HEK293 (cell line): ENCODE measurements around the gene LSP1.

Experiments used
- CTCF ChIA-PET: fragments of 350-600 bp; formaldehyde crosslinking; extraction: SDS; loops from one replicate; lab custom pipeline; 2021; ENCODE audit warnings: antibody characterized with exemption; lab: Yijun Ruan, JAX
- POLR2A ChIA-PET: fragments of 300-600 bp; formaldehyde crosslinking; extraction: SDS; loops from one replicate; lab custom pipeline; 2020; ENCODE audit warnings: antibody characterized with exemption, inconsistent platforms; lab: Yijun Ruan, JAX
- H3K27ac ChIP-seq: fragments of 200-500 bp; sonication (Bioruptor generic); 2 replicates; pipeline ENCODE4 v1.5.1; 2014; ENCODE audit warnings: low read depth, low read length, control low read depth, inconsistent platforms; ENCODE audit errors: extremely low read depth
- H3K36me3 ChIP-seq, 2 experiments: fragments of 200-500 bp in 1 of 2; sonication (Bioruptor generic) in 1 of 2; 1 replicate in 1 of 2; 2 replicates in 1 of 2; pipeline ENCODE4 v1.5.1; 2014 to 2017; ENCODE audit warnings: inconsistent platforms in 2 of 2, low read length in 2 of 2; ENCODE audit not compliant: control insufficient read depth in 2 of 2, insufficient read depth in 1 of 2
- H3K4me1 ChIP-seq: fragments of 200-500 bp; sonication (Bioruptor generic); 2 replicates; pipeline ENCODE4 v1.5.1; 2014; ENCODE audit warnings: mild to moderate bottlenecking, low read length, inconsistent platforms; ENCODE audit not compliant: control insufficient read depth, insufficient read depth
- H3K4me3 ChIP-seq: 2 replicates; pipeline ENCODE4 v1.5.1; 2011; ENCODE audit warnings: low read depth, mild to moderate bottlenecking, control low read depth, low read length, moderate library complexity
- H3K9me3 ChIP-seq: fragments of 200-500 bp; sonication (Bioruptor generic); 2 replicates; pipeline ENCODE4 v1.5.1; 2014; ENCODE audit warnings: low read depth, low read length, inconsistent platforms; ENCODE audit not compliant: control insufficient read depth, insufficient read depth
- EGR2 ChIP-seq: fragments of 450-650 bp; formaldehyde crosslinking; IDR thresholded peaks from 2 replicates; pipeline ENCODE4 v1.5.1; 2016; ENCODE audit warnings: low read depth, missing biosample characterization, missing genetic modification characterization
- KLF10 ChIP-seq: fragments of 450-650 bp; IDR thresholded peaks from 2 replicates; pipeline ENCODE4 v1.5.1; 2018; ENCODE audit warnings: missing biosample characterization, mild to moderate bottlenecking, missing genetic modification characterization
- ZBTB21 ChIP-seq: fragments of 450-650 bp; formaldehyde crosslinking; IDR thresholded peaks from 2 replicates; pipeline ENCODE4 v1.5.1; 2017; ENCODE audit warnings: missing biosample characterization, missing genetic modification characterization
- ZEB2 ChIP-seq: fragments of 450-650 bp; formaldehyde crosslinking; IDR thresholded peaks from 2 replicates; pipeline ENCODE4 v1.5.1; 2016; ENCODE audit warnings: missing biosample characterization, missing genetic modification characterization
- ZIC2 ChIP-seq: fragments of 450-650 bp; formaldehyde crosslinking; IDR thresholded peaks from 2 replicates; pipeline ENCODE4 v1.5.1; 2016; ENCODE audit warnings: missing biosample characterization, missing genetic modification characterization
- ZNF114 ChIP-seq: fragments of 450-650 bp; formaldehyde crosslinking; IDR thresholded peaks from 2 replicates; pipeline ENCODE4 v1.5.0; 2017; ENCODE audit warnings: missing biosample characterization, missing genetic modification characterization
- ZNF221 ChIP-seq: fragments of 450-650 bp; formaldehyde crosslinking; IDR thresholded peaks from 2 replicates; pipeline ENCODE4 v1.5.1; 2017; ENCODE audit warnings: missing biosample characterization, missing genetic modification characterization, borderline replicate concordance
- ZNF266 ChIP-seq: fragments of 450-650 bp; formaldehyde crosslinking; IDR thresholded peaks from 2 replicates; pipeline ENCODE4 v1.5.1; 2016; ENCODE audit warnings: missing biosample characterization, missing genetic modification characterization, low read depth
- ZNF398 ChIP-seq: fragments of 450-650 bp; formaldehyde crosslinking; IDR thresholded peaks from 2 replicates; pipeline ENCODE4 v1.5.1; 2017; ENCODE audit warnings: missing biosample characterization, missing genetic modification characterization
- ZNF514 ChIP-seq: fragments of 450-650 bp; formaldehyde crosslinking; IDR thresholded peaks from 2 replicates; pipeline ENCODE4 v1.5.1; 2016; ENCODE audit warnings: missing biosample characterization, missing genetic modification characterization
- ZNF521 ChIP-seq: fragments of 450-650 bp; formaldehyde crosslinking; IDR thresholded peaks from 2 replicates; pipeline ENCODE4 v1.5.1; 2017; ENCODE audit warnings: missing biosample characterization, mild to moderate bottlenecking, missing genetic modification characterization
- ZNF561 ChIP-seq: fragments of 450-650 bp; IDR thresholded peaks from 2 replicates; pipeline ENCODE4 v1.5.1; 2018; ENCODE audit warnings: missing biosample characterization, missing genetic modification characterization, borderline replicate concordance
- ZNF670 ChIP-seq: fragments of 450-650 bp; formaldehyde crosslinking; IDR thresholded peaks from 2 replicates; pipeline ENCODE4 v1.5.1; 2016; ENCODE audit warnings: missing biosample characterization, missing genetic modification characterization, low read depth
- ZNF792 ChIP-seq: fragments of 450-650 bp; formaldehyde crosslinking; IDR thresholded peaks from 2 replicates; pipeline ENCODE4 v1.5.1; 2016; ENCODE audit warnings: missing biosample characterization, missing genetic modification characterization
- TF ChIP-seq, protein P1 (sequence below): fragments of 450-650 bp; formaldehyde crosslinking; IDR thresholded peaks from 2 replicates; pipeline ENCODE4 v1.5.1; 2016; ENCODE audit warnings: missing biosample characterization, missing genetic modification characterization, borderline replicate concordance
- TF ChIP-seq, protein P2 (sequence below): fragments of 450-650 bp; formaldehyde crosslinking; IDR thresholded peaks from 2 replicates; pipeline ENCODE4 v1.5.1; 2017; ENCODE audit warnings: missing biosample characterization, missing genetic modification characterization
- TF ChIP-seq, protein P3 (sequence below): fragments of 450-650 bp; formaldehyde crosslinking; optimal IDR thresholded peaks from 2 replicates; pipeline ENCODE3; 2016; ENCODE audit warnings: missing biosample characterization, mild to moderate bottlenecking, missing genetic modification characterization
- TF ChIP-seq, protein P4 (sequence below): fragments of 450-650 bp; formaldehyde crosslinking; IDR thresholded peaks from 2 replicates; pipeline ENCODE4 v1.5.1; 2016; ENCODE audit warnings: missing biosample characterization, missing genetic modification characterization
- TF ChIP-seq, protein P5 (sequence below): fragments of 450-650 bp; formaldehyde crosslinking; IDR thresholded peaks from 2 replicates; pipeline ENCODE4; 2016; ENCODE audit warnings: missing biosample characterization, missing genetic modification characterization
- TF ChIP-seq, protein P6 (sequence below): fragments of 450-650 bp; formaldehyde crosslinking; IDR thresholded peaks from 2 replicates; pipeline ENCODE4 v1.5.1; 2016; ENCODE audit warnings: missing biosample characterization, missing genetic modification characterization

Gene LSP1

DNA sequence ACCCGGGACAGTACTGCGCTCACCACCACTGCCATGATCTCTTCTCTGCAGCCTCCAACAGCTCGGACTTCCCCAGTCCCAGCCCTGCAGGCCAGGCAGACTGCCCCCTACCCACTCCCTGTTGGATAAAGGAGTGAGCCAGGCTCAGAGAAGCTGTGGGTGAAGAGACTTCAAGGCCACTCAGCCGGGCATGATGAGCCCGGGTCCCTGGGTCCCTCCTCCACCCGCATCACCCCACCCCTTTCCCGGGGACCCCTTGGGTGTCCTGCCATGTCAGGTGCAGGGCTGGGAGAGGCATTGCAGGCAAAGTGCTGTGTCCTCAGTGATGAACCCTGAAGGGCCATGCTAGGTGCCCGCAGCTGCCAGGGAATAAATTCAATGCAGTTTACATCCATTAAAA is 14.5 kb downstream of the LSP1 start (continued):
- TF ChIP-seq, protein P1, sequence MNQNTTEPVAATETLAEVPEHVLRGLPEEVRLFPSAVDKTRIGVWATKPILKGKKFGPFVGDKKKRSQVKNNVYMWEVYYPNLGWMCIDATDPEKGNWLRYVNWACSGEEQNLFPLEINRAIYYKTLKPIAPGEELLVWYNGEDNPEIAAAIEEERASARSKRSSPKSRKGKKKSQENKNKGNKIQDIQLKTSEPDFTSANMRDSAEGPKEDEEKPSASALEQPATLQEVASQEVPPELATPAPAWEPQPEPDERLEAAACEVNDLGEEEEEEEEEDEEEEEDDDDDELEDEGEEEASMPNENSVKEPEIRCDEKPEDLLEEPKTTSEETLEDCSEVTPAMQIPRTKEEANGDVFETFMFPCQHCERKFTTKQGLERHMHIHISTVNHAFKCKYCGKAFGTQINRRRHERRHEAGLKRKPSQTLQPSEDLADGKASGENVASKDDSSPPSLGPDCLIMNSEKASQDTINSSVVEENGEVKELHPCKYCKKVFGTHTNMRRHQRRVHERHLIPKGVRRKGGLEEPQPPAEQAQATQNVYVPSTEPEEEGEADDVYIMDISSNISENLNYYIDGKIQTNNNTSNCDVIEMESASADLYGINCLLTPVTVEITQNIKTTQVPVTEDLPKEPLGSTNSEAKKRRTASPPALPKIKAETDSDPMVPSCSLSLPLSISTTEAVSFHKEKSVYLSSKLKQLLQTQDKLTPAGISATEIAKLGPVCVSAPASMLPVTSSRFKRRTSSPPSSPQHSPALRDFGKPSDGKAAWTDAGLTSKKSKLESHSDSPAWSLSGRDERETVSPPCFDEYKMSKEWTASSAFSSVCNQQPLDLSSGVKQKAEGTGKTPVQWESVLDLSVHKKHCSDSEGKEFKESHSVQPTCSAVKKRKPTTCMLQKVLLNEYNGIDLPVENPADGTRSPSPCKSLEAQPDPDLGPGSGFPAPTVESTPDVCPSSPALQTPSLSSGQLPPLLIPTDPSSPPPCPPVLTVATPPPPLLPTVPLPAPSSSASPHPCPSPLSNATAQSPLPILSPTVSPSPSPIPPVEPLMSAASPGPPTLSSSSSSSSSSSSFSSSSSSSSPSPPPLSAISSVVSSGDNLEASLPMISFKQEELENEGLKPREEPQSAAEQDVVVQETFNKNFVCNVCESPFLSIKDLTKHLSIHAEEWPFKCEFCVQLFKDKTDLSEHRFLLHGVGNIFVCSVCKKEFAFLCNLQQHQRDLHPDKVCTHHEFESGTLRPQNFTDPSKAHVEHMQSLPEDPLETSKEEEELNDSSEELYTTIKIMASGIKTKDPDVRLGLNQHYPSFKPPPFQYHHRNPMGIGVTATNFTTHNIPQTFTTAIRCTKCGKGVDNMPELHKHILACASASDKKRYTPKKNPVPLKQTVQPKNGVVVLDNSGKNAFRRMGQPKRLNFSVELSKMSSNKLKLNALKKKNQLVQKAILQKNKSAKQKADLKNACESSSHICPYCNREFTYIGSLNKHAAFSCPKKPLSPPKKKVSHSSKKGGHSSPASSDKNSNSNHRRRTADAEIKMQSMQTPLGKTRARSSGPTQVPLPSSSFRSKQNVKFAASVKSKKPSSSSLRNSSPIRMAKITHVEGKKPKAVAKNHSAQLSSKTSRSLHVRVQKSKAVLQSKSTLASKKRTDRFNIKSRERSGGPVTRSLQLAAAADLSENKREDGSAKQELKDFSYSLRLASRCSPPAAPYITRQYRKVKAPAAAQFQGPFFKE (tag by site-specific recombination): no peak
- TF ChIP-seq ZNF670 (tag by site-specific recombination) (no peak), ZNF266 (tag by site-specific recombination) (no peak), ZIC2 (no peak), ZNF514 (no peak), ZEB2 (tag by site-specific recombination) (no peak), KLF10 (tag by site-specific recombination) (no peak)
- TF ChIP-seq, protein P2, sequence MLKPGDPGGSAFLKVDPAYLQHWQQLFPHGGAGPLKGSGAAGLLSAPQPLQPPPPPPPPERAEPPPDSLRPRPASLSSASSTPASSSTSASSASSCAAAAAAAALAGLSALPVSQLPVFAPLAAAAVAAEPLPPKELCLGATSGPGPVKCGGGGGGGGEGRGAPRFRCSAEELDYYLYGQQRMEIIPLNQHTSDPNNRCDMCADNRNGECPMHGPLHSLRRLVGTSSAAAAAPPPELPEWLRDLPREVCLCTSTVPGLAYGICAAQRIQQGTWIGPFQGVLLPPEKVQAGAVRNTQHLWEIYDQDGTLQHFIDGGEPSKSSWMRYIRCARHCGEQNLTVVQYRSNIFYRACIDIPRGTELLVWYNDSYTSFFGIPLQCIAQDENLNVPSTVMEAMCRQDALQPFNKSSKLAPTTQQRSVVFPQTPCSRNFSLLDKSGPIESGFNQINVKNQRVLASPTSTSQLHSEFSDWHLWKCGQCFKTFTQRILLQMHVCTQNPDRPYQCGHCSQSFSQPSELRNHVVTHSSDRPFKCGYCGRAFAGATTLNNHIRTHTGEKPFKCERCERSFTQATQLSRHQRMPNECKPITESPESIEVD (tag by site-specific recombination): no peak
- TF ChIP-seq, protein P3, sequence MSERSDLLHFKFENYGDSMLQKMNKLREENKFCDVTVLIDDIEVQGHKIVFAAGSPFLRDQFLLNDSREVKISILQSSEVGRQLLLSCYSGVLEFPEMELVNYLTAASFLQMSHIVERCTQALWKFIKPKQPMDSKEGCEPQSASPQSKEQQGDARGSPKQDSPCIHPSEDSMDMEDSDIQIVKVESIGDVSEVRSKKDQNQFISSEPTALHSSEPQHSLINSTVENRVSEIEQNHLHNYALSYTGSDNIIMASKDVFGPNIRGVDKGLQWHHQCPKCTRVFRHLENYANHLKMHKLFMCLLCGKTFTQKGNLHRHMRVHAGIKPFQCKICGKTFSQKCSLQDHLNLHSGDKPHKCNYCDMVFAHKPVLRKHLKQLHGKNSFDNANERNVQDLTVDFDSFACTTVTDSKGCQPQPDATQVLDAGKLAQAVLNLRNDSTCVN: no peak
- TF ChIP-seq, protein P4, sequence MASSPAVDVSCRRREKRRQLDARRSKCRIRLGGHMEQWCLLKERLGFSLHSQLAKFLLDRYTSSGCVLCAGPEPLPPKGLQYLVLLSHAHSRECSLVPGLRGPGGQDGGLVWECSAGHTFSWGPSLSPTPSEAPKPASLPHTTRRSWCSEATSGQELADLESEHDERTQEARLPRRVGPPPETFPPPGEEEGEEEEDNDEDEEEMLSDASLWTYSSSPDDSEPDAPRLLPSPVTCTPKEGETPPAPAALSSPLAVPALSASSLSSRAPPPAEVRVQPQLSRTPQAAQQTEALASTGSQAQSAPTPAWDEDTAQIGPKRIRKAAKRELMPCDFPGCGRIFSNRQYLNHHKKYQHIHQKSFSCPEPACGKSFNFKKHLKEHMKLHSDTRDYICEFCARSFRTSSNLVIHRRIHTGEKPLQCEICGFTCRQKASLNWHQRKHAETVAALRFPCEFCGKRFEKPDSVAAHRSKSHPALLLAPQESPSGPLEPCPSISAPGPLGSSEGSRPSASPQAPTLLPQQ (tag by site-specific recombination): no peak

DNA sequence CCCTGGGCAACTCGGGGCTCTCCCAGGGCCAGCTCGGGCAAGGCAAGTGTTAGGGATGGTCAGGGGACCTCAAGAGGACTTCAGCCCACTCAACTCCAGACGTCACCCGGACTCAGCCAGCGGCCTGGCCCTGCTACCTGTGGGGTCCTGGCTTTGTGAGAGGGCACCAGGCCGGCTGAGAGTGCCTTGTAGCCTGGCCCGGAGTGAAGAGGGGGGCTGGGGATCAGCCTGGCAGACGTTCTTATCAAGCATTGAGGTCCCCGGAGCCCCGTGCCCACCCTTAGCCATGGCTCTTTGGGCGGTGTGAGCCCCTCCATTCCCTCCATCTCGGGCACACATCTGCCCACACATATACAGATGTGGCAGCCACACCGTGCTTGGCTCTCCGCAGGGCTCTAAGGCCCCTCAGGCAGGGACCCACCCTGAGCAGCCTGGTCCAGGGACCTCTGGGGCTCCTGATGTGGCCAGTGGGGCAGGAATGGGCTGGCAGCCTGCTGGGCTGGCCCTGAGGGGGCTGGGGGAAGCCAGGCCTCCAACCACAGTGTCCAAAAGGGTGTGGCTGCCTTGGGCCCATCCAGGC is 15.3 kb downstream of the LSP1 start:
- H3K4me1 ChIP-seq: no peaks in the 10 kb centered on the region
- ChIA-PET CTCF (no interaction called here), POLR2A (no interaction called here)
- TF ChIP-seq EGR2 (tag by site-specific recombination) (no peak), ZBTB21 (tag by site-specific recombination) (no peak), ZNF561 (tag by site-specific recombination) (no peak), ZNF114 (no peak), ZNF521 (no peak), ZNF221 (no peak), ZNF792 (tag by site-specific recombination) (no peak), ZNF398 (tag by site-specific recombination) (no peak)
- TF ChIP-seq, protein P5, sequence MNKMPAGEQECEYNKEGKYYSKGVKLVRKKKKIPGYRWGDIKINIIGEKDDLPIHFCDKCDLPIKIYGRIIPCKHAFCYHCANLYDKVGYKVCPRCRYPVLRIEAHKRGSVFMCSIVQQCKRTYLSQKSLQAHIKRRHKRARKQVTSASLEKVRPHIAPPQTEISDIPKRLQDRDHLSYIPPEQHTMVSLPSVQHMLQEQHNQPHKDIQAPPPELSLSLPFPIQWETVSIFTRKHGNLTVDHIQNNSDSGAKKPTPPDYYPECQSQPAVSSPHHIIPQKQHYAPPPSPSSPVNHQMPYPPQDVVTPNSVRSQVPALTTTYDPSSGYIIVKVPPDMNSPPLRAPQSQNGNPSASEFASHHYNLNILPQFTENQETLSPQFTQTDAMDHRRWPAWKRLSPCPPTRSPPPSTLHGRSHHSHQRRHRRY (tag by site-specific recombination): no peak
- TF ChIP-seq, protein P6, sequence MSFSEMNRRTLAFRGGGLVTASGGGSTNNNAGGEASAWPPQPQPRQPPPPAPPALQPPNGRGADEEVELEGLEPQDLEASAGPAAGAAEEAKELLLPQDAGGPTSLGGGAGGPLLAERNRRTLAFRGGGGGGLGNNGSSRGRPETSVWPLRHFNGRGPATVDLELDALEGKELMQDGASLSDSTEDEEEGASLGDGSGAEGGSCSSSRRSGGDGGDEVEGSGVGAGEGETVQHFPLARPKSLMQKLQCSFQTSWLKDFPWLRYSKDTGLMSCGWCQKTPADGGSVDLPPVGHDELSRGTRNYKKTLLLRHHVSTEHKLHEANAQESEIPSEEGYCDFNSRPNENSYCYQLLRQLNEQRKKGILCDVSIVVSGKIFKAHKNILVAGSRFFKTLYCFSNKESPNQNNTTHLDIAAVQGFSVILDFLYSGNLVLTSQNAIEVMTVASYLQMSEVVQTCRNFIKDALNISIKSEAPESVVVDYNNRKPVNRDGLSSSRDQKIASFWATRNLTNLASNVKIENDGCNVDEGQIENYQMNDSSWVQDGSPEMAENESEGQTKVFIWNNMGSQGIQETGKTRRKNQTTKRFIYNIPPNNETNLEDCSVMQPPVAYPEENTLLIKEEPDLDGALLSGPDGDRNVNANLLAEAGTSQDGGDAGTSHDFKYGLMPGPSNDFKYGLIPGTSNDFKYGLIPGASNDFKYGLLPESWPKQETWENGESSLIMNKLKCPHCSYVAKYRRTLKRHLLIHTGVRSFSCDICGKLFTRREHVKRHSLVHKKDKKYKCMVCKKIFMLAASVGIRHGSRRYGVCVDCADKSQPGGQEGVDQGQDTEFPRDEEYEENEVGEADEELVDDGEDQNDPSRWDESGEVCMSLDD (tag by site-specific recombination): no peak

More for the DNA sequence above, 15.3 kb downstream of the LSP1 start:
- no peak overlapping the region for H3K4me3 ChIP-seq
- H3K36me3 ChIP-seq: no peaks in the 10 kb centered on the region
- H3K9me3 ChIP-seq: no peaks in the 10 kb centered on the region
- H3K27ac ChIP-seq: no peak overlapping the region
